GM12874 (cell line): ENCODE results near the gene TRABD2B.

Experiments
- TF ChIP-seq, protein P1 (sequence below): IDR thresholded peaks from 2 replicates; pipeline ENCODE4 v1.5.1; 2011; ENCODE audit warnings: low read depth, mild to moderate bottlenecking, control low read depth, low read length, moderate library complexity; ENCODE audit not compliant: insufficient read depth

Gene TRABD2B

DNA sequence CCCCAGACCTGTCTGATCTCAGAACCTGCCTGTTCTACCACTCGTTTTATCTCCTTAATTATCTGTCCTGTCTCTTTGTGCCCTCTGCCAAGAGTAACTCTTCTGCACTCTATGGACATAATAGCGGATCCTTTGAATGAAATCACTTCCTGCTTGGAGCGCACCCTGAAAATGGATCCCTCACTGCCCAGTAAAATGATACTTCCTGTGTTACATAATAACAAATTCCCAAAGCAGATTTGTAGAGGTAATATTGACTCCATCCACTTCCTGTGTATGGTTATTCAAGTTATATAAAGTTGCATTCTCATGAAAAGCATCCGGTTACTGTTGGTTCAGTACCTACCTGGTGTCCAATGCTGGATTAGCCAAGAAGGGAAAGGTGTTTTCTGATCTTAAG, 246.0 kb downstream of the TRABD2B start:
- TF ChIP-seq, protein P1, sequence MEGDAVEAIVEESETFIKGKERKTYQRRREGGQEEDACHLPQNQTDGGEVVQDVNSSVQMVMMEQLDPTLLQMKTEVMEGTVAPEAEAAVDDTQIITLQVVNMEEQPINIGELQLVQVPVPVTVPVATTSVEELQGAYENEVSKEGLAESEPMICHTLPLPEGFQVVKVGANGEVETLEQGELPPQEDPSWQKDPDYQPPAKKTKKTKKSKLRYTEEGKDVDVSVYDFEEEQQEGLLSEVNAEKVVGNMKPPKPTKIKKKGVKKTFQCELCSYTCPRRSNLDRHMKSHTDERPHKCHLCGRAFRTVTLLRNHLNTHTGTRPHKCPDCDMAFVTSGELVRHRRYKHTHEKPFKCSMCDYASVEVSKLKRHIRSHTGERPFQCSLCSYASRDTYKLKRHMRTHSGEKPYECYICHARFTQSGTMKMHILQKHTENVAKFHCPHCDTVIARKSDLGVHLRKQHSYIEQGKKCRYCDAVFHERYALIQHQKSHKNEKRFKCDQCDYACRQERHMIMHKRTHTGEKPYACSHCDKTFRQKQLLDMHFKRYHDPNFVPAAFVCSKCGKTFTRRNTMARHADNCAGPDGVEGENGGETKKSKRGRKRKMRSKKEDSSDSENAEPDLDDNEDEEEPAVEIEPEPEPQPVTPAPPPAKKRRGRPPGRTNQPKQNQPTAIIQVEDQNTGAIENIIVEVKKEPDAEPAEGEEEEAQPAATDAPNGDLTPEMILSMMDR, result no peak

DNA sequence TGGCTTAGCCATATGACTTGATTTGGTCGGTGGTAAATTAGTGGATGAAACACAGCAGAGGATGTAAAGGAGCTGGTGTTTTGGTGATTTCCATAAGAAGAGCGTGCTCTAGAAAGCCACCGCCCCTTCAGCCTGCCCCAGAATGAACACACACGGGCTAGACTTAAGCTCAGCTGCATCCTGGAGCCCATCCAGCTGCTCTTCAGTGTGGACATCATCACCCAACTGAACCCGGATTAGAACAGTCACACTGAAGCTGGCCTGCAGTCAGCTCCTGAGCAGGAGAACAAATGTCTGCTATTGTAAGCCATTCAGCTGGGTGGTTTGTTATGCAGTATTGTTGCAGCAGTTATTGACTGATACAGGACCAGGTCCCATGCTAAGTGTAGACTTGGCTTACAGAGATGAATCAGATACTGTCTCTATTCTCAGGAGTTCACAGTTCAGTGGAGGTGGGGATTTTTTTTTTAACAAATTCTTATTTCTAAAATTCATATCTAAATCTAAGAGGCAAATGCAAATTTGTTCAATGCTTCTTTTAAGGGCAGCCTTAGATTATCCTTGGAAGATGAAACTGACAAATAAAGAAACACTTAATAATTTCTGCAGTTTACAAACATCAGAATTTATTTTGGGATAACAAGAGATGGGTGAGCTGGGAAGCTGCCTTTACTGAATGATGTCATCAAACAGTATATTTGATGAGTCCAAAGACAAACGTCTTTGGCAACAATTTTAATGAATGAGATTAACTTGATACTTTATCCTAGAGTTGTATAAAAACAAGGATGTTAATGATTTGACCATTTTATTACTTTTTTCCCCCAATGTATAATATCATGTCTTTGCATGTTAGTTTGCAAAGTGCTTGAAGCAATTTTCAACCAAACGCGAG, 251.2 kb downstream of the TRABD2B start:
- TF ChIP-seq, protein P1, result no peak

- TF ChIP-seq, protein P1, result no peak
These were observed 254.1 kb downstream of the TRABD2B start for GRCh38 chr1:47742890-47743760.

DNA sequence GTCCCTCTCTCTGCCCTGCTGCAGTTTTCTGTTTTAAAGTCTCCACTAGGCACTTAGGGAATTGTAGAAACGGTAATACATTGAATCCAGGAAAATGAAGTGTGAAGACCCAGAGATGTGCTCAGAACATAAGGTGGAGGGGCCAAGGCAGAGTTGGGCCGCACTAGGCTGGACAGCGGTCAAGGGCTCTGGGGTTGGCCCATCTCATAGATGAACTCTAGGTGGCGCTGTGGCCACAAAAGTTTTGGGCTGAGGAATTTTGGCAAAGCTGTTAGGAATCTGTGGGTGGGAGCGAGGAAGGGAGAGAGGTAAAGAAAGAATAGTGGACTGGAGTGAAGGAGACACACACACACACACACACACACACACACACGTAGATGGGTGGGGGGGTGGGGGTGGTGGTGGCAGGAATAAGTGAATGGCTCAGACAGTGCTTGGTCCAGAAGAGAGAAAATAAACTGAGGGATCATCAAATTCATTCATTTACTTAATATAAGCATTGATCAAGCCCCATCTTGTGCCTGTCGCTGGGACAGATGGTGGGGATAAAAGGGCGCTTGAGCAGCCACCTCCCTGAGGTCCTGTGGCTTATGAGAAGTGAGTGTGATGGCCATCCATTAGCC, 258.5 kb downstream of the TRABD2B start:
- TF ChIP-seq, protein P1, result peak; percentile 65

GRCh38 chr1:47732489-47732888, 264.7 kb downstream of the TRABD2B start:
- TF ChIP-seq, protein P1, result no peak

- TF ChIP-seq, protein P1, result no peak
These were observed 265.5 kb downstream of the TRABD2B start for GRCh38 chr1:47731730-47732129.

DNA sequence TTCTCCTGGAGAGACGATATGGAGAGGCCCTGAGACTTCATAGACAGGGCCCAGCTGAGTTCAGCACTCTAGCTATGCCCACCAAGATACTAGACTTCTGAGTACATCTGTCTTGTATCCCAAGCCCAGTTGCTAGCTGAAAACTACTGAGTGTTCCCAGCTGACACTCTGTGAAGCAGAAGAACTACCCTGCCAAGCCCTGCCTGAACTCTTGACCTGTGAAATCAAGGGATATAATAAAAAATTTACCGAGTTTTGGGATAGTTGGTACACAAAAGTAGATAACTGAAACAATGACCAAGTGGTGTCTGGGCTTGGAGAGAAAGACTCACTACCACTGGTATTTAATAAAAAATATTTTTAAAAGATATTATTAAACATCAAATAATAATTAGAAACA, 267.5 kb downstream of the TRABD2B start:
- TF ChIP-seq, protein P1, result no peak
